Right lobe of liver (tissue), 6 donors: ENCODE results near the gene KSR2. TPM values are rescaled to one million over a fixed set of nuclear protein-coding genes. Genes with fewer than 3 reads are reported as not detected.

Source experiments
- ATAC-seq, 4 donors: fragments of 200-7000 bp; cut with Tn5 transposase; one replicate each; pipeline ENCODE4 v1.9.1; 2020; ENCODE audit warnings: mild to moderate bottlenecking in 4 of 4, moderate library complexity in 4 of 4
- DNase-seq, 3 donors: peaks; one replicate each; pipeline ENCODE4 v3.0.0-alpha.2; 2020
- H3K27ac ChIP-seq, 3 donors: fragments of 200-600 bp; one replicate each; pipeline ENCODE4 v1.8.0; 2022
- H3K27me3 ChIP-seq, 2 donors: fragments of 200-600 bp; one replicate each; pipeline ENCODE4 v1.8.0; 2022
- H3K36me3 ChIP-seq, 4 donors: fragments of 200-600 bp; sonication (generic) in 1 of 4; one replicate each; pipeline versions ENCODE4 v1.5.1 to v1.8.0; 2017 to 2022; ENCODE audit warnings: control low read depth in 1 of 4
- H3K4me1 ChIP-seq, 4 donors: fragments of 200-600 bp; sonication (generic) in 1 of 4; one replicate each; pipeline versions ENCODE4 v1.5.1 to v1.8.0; 2017 to 2022; ENCODE audit warnings: control low read depth in 1 of 4
- H3K4me3 ChIP-seq, 3 donors: fragments of 200-600 bp; one replicate each; pipeline ENCODE4 v1.8.0; 2022
- H3K9me3 ChIP-seq, 4 donors: fragments of 200-600 bp; sonication (generic) in 1 of 4; one replicate each; pipeline versions ENCODE4 v1.5.1 to v1.8.0; 2017 to 2022; ENCODE audit warnings: control low read depth in 1 of 4
- POLR2A ChIP-seq: fragments of 450-650 bp; IDR thresholded peaks from one replicate; pipeline ENCODE4 v1.6.1; 2017; ENCODE audit warnings: antibody characterized with exemption, mild to moderate bottlenecking
- WGBS: methylation state at CpG from one replicate; pipeline ENCODE4 v1.1.6; 2018; ENCODE audit warnings: low coverage, low lambda C conversion rate; ENCODE audit not compliant: insufficient coverage; ENCODE audit errors: missing lambda C conversion rate; 5-methylcytosine and 5-hydroxymethylcytosine counted together
- intact Hi-C, 2 donors: fragments of 100-400 bp; cut with DNase I; formaldehyde crosslinking; loops; one replicate each; pipeline versions ENCODE4 v1.11.2 to v1.14.1; 2022
- total RNA-seq, 6 experiments: library from RNA; depleted of rRNA in 2 of 6; stranded (reverse); fragments of >200 nt in 2 of 6; fragmentation: NEBNext Ultra II Directional in 3 of 6; extraction: Animal tissue kit (Norgen Biotek cat#: 25700) in 3 of 6; gene quantifications; one replicate each; pipeline versions ENCODE4 v1.1.0 to v1.2.4, GENCODE V29; 2016 to 2023
- TF ChIP-seq, protein P1 (sequence below), 4 donors: fragments of 200-600 bp in 3 of 4; fragments of 450-650 bp in 1 of 4; IDR thresholded peaks; one replicate each; pipeline versions ENCODE4 v1.5.1 to v1.8.0; 2016 to 2022; ENCODE audit warnings: antibody characterized with exemption in 4 of 4, mild to moderate bottlenecking in 2 of 4
- donor health status: DM: no; HTN: yes; CAD: no.
- donor health status: DM: no; HTN: no; CAD: no.
- donor health status: DM: no; HTN: no; CAD: no.
- donor health status: DM: no; HTN: yes; CAD: no.
- donor health status: DM: no; HTN: yes; CAD: no.

The KSR2 gene
- total RNA-seq, 6 experiments from 2014 or later: 0.02 to 0.07 (median 0.02) TPM; not detected in 2

DNA sequence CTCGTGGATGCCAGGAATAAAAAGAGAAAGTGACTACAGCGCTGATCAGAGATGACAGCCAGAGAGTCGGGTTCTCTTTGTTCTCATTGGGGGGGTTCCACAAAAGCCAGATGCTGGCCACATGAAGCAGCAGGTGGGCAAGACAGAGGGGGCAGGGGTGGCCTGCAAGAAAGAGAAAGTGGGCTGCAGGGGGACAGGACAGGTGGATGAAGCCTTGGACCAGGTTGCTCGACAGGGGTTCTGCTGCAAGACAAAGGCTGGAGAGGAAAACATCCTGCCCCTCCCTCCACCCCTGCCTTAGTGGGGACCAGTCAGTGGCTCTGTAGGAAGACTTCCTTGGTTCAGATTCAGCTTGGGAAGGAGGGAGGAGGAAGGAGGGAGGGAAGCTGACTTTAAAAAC is 126.2 kb downstream of the KSR2 start:
- intact Hi-C loops: loop anchor here (5.0 to 10.0 kb wide), 2 partner anchors 605 to 608 kb away; no protein-coding TSS in a partner anchor
- Histone ChIP-seq H3K9me3 (no peaks in the 10 kb centered on the region), H3K27ac (no peak overlapping the region), H3K27me3 (no peaks in the 10 kb centered on the region), H3K36me3 (no peaks in the 10 kb centered on the region), H3K4me3 (no peak overlapping the region), H3K4me1 (no peaks in the 10 kb centered on the region)
- DNase-seq (no peak), ATAC-seq (no peak)
- no peak for TF ChIP-seq POLR2A
- TF ChIP-seq, protein P1, sequence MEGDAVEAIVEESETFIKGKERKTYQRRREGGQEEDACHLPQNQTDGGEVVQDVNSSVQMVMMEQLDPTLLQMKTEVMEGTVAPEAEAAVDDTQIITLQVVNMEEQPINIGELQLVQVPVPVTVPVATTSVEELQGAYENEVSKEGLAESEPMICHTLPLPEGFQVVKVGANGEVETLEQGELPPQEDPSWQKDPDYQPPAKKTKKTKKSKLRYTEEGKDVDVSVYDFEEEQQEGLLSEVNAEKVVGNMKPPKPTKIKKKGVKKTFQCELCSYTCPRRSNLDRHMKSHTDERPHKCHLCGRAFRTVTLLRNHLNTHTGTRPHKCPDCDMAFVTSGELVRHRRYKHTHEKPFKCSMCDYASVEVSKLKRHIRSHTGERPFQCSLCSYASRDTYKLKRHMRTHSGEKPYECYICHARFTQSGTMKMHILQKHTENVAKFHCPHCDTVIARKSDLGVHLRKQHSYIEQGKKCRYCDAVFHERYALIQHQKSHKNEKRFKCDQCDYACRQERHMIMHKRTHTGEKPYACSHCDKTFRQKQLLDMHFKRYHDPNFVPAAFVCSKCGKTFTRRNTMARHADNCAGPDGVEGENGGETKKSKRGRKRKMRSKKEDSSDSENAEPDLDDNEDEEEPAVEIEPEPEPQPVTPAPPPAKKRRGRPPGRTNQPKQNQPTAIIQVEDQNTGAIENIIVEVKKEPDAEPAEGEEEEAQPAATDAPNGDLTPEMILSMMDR (IDR thresholded peaks at IDR 0.05): no peak
- WGBS: 42% methylated on average over 4 of the region's 4 CpGs

DNA sequence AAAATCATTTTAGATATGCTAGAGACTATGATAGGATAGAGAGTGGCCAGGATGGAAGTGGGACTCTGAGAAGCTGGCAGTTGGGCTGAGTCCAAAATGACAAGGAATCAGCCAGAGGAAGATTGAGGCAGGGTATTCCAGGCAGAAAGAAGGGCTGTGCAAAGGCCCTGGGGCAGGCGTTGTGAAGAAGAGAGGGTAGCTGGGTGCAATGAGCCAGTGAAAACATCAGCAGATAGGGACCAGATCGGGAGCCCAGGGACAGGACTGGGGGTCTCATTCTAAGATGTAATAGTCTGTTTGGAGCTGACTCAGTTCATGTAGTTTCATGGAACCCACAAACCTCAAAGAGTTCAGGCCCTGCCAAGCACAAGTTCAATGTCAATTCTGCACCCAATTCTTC is 126.6 kb downstream of the KSR2 start:
- intact Hi-C loops: loop anchor here (5.0 to 10.0 kb wide), 2 partner anchors 605 to 607 kb away; no protein-coding TSS in a partner anchor
- H3K4me3 ChIP-seq: no peak overlapping the region
- no peaks in the 10 kb centered on the region for H3K4me1 ChIP-seq
- WGBS: 64% methylated on average over 2 of the region's 2 CpGs
- no peaks in the 10 kb centered on the region for H3K9me3 ChIP-seq
- no peaks in the 10 kb centered on the region for H3K27me3 ChIP-seq
- H3K36me3 ChIP-seq: no peaks in the 10 kb centered on the region
- H3K27ac ChIP-seq: no peak overlapping the region
- ATAC-seq (no peak), DNase-seq (no peak)
- TF ChIP-seq, protein P1 (IDR thresholded peaks at IDR 0.05): no peak
- no peak for TF ChIP-seq POLR2A

DNA sequence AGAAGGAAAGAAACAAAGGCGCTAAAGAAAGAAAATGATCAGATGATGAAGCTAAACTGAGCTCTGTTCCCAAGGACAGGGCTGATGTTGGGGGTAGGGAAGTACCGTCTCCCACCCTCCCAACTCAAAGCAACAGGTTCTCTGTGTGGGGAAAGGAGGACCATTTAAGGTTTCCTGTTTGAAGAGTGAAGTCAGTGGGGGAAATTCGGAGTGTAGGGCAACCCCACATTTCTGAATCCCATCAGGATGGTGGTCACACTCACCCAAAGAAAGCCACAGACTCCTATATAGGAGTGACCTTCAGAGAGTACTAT is 131.1 kb downstream of the KSR2 start:
- Histone ChIP-seq H3K36me3 (no peaks in the 10 kb centered on the region), H3K27me3 (no peaks in the 10 kb centered on the region), H3K4me3 (no peak overlapping the region), H3K4me1 (no peaks in the 10 kb centered on the region), H3K27ac (no peak overlapping the region), H3K9me3 (no peaks in the 10 kb centered on the region)
- intact Hi-C loops: loop anchor here in 1 of 2 donors (10.0 kb wide), 1 partner anchor 473 kb away; the partner anchor contains the start of gene NOS1
- TF ChIP-seq, protein P1 (IDR thresholded peaks at IDR 0.05): no peak
- no peak for TF ChIP-seq POLR2A
- no peak for ATAC-seq
- WGBS: 59% methylated on average over 2 of the region's 3 CpGs
- no peak for DNase-seq

DNA sequence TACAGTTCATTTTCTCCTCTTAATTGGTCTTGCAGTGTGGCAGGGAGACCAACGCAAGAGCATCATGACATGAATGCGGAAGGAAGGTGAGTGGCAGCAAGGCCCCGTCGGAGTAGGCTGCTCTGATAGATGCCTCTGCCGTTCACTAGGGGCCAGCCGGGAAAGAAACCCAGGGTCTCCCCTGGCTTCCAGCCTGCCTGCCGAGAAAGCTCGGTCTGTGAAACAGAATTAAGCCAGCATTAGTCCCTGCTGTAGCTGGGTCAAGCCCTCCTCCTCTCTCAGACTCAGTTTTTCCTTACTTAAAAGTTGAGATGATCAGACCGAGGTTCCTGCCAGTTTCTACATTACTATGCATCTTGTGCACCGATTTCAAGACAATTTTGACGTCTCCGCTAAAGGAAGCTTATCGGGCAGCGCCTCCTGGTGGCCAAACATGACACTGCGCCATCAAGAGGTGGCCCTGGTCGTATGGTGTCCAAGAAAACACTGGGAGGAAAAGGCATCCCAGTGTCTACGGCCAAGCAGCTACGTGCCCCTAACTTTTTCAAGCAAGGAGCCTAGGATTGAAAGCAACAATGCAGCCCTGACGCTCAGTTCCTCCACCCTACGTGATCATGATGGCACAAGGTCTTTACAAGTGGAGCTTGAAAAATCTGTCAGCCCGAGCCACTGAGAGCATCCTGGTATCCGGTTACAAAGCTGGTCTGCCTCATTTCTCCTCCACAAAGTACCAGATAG is 131.6 kb downstream of the KSR2 start:
- ATAC-seq (peak; percentile 78 to 90 (median 79)), DNase-seq (peak; percentile 69 to 77 (median 74))
- no peak overlapping the region for H3K27ac ChIP-seq
- no peaks in the 10 kb centered on the region for H3K4me1 ChIP-seq
- intact Hi-C loops: loop anchor here in 1 of 2 donors (10.0 kb wide), 1 partner anchor 472 kb away; the partner anchor contains the start of gene NOS1
- TF ChIP-seq, protein P1 (IDR thresholded peaks at IDR 0.05): peak in 3 of 4 donors; percentile 84 to 97 (median 94)
- no peak for TF ChIP-seq POLR2A
- H3K36me3 ChIP-seq: no peaks in the 10 kb centered on the region
- H3K27me3 ChIP-seq: no peaks in the 10 kb centered on the region
- H3K4me3 ChIP-seq: no peak overlapping the region
- 8% methylated on average over 16 of the region's 22 CpGs for WGBS
- H3K9me3 ChIP-seq: no peaks in the 10 kb centered on the region
